ENCODE measurements around the gene OR6B3. TPM values are rescaled to one million over a fixed set of nuclear protein-coding genes. Genes with fewer than 3 reads are reported as not detected.

OR6B3 gene
- total and polyA plus RNA-seq, 12 donors, result not detected

DNA sequence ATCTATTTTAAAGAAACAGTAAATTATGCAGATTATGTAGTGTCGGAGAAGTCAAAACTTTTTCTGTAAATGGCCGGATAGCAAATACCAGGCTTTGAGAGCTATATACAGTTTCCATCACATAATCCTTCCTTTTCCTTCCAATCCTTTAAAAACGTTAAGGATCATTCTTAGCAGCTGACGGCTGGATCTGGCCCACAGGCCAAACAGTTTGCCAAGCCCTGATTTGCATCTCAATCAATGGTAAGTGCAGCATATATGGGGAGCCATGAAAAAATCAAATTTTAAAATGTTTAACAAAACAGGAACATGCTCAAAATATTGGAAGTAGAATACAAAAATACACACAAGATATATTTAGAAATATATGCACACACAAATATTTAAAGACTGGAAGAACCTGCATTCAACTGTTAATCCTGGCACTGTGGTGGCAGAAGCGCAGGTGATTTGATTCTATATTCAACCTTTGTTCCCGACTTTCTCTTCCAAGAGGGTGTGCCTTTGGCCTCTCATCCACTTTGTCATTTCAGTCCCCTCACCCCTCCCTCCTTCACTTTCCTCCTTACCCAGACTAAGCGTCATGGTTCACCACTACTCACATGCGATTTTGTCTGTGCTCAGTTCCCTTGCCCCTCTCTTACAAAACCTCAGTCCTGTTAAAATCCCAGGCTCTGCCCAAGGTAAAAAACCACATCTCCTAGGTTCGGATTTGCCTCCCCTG, 55.5 kb downstream of the OR6B3 start:
- H3K9me3 ChIP-seq, result no peaks in the 10 kb centered on the region
- no peaks in the 10 kb centered on the region for H3K27me3 ChIP-seq
- intact Hi-C loops (cut with DNase I), result loop anchor here in 4 of 10 donors (10.0 kb wide), 3 partner anchors 853 to 963 kb away; no protein-coding TSS in a partner anchor
- H3K27ac ChIP-seq, result peak overlapping the region in 1 of 10 donors; percentile 33
- no peak for DNase-seq
- peaks cover 0 to 7% (median 0%) of the 10 kb centered on the region in 9 donors for H3K4me1 ChIP-seq
- H3K4me3 ChIP-seq, result no peak overlapping the region
- 66 to 68% methylated on average over 9 of the region's 9 CpGs for WGBS, 2 donors
- TF ChIP-seq, protein P1, sequence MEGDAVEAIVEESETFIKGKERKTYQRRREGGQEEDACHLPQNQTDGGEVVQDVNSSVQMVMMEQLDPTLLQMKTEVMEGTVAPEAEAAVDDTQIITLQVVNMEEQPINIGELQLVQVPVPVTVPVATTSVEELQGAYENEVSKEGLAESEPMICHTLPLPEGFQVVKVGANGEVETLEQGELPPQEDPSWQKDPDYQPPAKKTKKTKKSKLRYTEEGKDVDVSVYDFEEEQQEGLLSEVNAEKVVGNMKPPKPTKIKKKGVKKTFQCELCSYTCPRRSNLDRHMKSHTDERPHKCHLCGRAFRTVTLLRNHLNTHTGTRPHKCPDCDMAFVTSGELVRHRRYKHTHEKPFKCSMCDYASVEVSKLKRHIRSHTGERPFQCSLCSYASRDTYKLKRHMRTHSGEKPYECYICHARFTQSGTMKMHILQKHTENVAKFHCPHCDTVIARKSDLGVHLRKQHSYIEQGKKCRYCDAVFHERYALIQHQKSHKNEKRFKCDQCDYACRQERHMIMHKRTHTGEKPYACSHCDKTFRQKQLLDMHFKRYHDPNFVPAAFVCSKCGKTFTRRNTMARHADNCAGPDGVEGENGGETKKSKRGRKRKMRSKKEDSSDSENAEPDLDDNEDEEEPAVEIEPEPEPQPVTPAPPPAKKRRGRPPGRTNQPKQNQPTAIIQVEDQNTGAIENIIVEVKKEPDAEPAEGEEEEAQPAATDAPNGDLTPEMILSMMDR (IDR thresholded peaks at IDR 0.05), result no peak
- H3K36me3 ChIP-seq, result peaks cover 0 to 92% (median 33%) of the 10 kb centered on the region in 9 donors
- ATAC-seq, result peak in 4 of 8 donors; percentile 51 to 72 (median 62)

Other genes with a start within 250 kb of the OR6B3 start
- 100 to 1,000 TPM; 283 to 462 (median 383) TPM for gene NDUFA10, start 28.2 kb downstream of the OR6B3 start, total RNA-seq
- 100 to 1,000 TPM; 172 to 186 TPM for gene NDUFA10, start 28.2 kb downstream of the OR6B3 start, polyA plus RNA-seq
- gene OR6B2, start 23.1 kb downstream of the OR6B3 start, total RNA-seq, result not detected
- gene OR6B2, start 23.1 kb downstream of the OR6B3 start, polyA plus RNA-seq, result not detected
- 100 to 1,000 TPM; 135 to 229 (median 165) TPM for gene COPS9, start 82.8 kb upstream of the OR6B3 start, total RNA-seq
- gene COPS9, start 82.8 kb upstream of the OR6B3 start, polyA plus RNA-seq, result 100 to 1,000 TPM; 291 to 495 TPM
- not detected for gene OTOS, start 87.1 kb upstream of the OR6B3 start, total RNA-seq
- not detected for gene OTOS, start 87.1 kb upstream of the OR6B3 start, polyA plus RNA-seq

Data from heart right ventricle (tissue), 16 donors.